ENCODE results near the gene MS4A4E. TPM values are rescaled to one million over a fixed set of nuclear protein-coding genes. Genes with fewer than 3 reads are reported as not detected.

MS4A4E gene
- total RNA-seq, 2 experiments from 2014 or later = not detected

- Histone ChIP-seq H4K20me1 (ENCODE audit: insufficient read depth, low read length) (no peaks in the 10 kb centered on the region), H2AFZ (ENCODE audit: low read length) (no peak overlapping the region), H3K9me2 (ENCODE audit: insufficient read depth, low read length) (no peaks in the 10 kb centered on the region), H3K79me2 (ENCODE audit: insufficient read depth, low read depth, low read length) (no peaks in the 10 kb centered on the region), H3K4me1 (ENCODE audit: insufficient read depth, low read length, poor library complexity, severe bottlenecking) (no peaks in the 10 kb centered on the region), H3K4me2 (ENCODE audit: low read length) (no peak overlapping the region), H3K9me3 (ENCODE audit: low read length) (no peaks in the 10 kb centered on the region), H3K36me3 (ENCODE audit: insufficient read depth, low read length) (no peaks in the 10 kb centered on the region), H3K27ac (ENCODE audit: low read depth, low read length, poor library complexity, severe bottlenecking) (no peak overlapping the region), H3K4me3 (ENCODE audit: low read depth, low read length, poor library complexity, severe bottlenecking) (no peak overlapping the region)
- ChIA-PET POLR2A (no interaction called here), CTCF (ENCODE audit: unreplicated experiment) (no interaction called here)
- intact Hi-C loops (cut with micrococcal nuclease; ENCODE audit: unreplicated experiment) = no loop called here
- TF ChIP-seq EZH2phosphoT487 (IDR thresholded peaks at IDR 0.05; ENCODE audit: borderline replicate concordance, low read depth, low read length) (no peak), CTCF (conservative IDR thresholded peaks at IDR 0.05; ENCODE audit: low read length) (no peak)
- DNase-seq (ENCODE audit: low spot score) = no peak
- BruUV-seq (replicated peaks) = no TSS peak
These were observed 92.7 kb downstream of the MS4A4E start for GRCh38 chr11:60150279-60150678.

Small RNA genes within 50 kb of the gene (microRNA-seq; reads per million reads assigned to microRNA genes)
- not detected for gene MIR6503 (ENCODE audit: borderline replicate concordance)

Small RNA genes within 50 kb of the gene (small RNA-seq; reads per million reads assigned to genes)
- not detected for gene MIR6503

Other genes with a start within 250 kb of the MS4A4E start
- gene OOSP4B, start 226.0 kb downstream of the MS4A4E start, total RNA-seq (2014; rRNA removed; shearing (Covaris generic)) = not detected in 2 replicates
- gene OOSP4B, start 226.0 kb downstream of the MS4A4E start, total RNA-seq (2022) = not detected in 2 replicates
- gene OOSP2, start 202.7 kb downstream of the MS4A4E start, total RNA-seq (2014; rRNA removed; shearing (Covaris generic)) = not detected in 2 replicates
- not detected in 2 replicates for gene OOSP2, start 202.7 kb downstream of the MS4A4E start, total RNA-seq (2022)
- not detected in 2 replicates for gene MS4A3, start 186.5 kb downstream of the MS4A4E start, total RNA-seq (2014; rRNA removed; shearing (Covaris generic))
- gene MS4A3, start 186.5 kb downstream of the MS4A4E start, total RNA-seq (2022) = not detected in 2 replicates
- gene MS4A2, start 154.5 kb downstream of the MS4A4E start, total RNA-seq (2014; rRNA removed; shearing (Covaris generic)) = not detected in 2 replicates
- not detected in 2 replicates for gene MS4A2, start 154.5 kb downstream of the MS4A4E start, total RNA-seq (2022)
- gene MS4A6A, start 60.1 kb downstream of the MS4A4E start, total RNA-seq (2014; rRNA removed; shearing (Covaris generic)) = not detected in 2 replicates
- gene MS4A6A, start 60.1 kb downstream of the MS4A4E start, total RNA-seq (2022) = not detected in 2 replicates
- 0.51 TPM in 1 of 2 replicates, not detected in the other for gene MS4A4A, start 37.5 kb upstream of the MS4A4E start, total RNA-seq (2014; rRNA removed; shearing (Covaris generic))
- not detected in 2 replicates for gene MS4A4A, start 37.5 kb upstream of the MS4A4E start, total RNA-seq (2022)
- gene MS4A6E, start 84.1 kb upstream of the MS4A4E start, total RNA-seq (2014; rRNA removed; shearing (Covaris generic)) = not detected in 2 replicates
- not detected in 2 replicates for gene MS4A6E, start 84.1 kb upstream of the MS4A4E start, total RNA-seq (2022)
- 0.26 and 0.54 TPM in 2 replicates for gene MS4A7, start 135.4 kb upstream of the MS4A4E start, total RNA-seq (2014; rRNA removed; shearing (Covaris generic))
- 1.1 and 2.4 TPM in 2 replicates for gene MS4A7, start 135.4 kb upstream of the MS4A4E start, total RNA-seq (2022)
- 0.15 TPM in 1 of 2 replicates, not detected in the other for gene MS4A14, start 153.3 kb upstream of the MS4A4E start, total RNA-seq (2014; rRNA removed; shearing (Covaris generic))
- 0.18 TPM in 1 of 2 replicates, not detected in the other for gene MS4A14, start 153.3 kb upstream of the MS4A4E start, total RNA-seq (2022)
- not detected in 2 replicates for gene MS4A5, start 186.4 kb upstream of the MS4A4E start, total RNA-seq (2014; rRNA removed; shearing (Covaris generic))
- gene MS4A5, start 186.4 kb upstream of the MS4A4E start, total RNA-seq (2022) = not detected in 2 replicates
- gene MS4A1, start 212.7 kb upstream of the MS4A4E start, total RNA-seq (2014; rRNA removed; shearing (Covaris generic)) = 435 and 488 TPM in 2 replicates
- 559 and 603 TPM in 2 replicates for gene MS4A1, start 212.7 kb upstream of the MS4A4E start, total RNA-seq (2022)
- 1.8 TPM in 1 of 2 replicates, not detected in the other for gene MS4A12, start 249.6 kb upstream of the MS4A4E start, total RNA-seq (2014; rRNA removed; shearing (Covaris generic))
- not detected in 2 replicates for gene MS4A12, start 249.6 kb upstream of the MS4A4E start, total RNA-seq (2022)

Data from OCI-LY7 (cell line).